ENCODE data around the gene TSHR. TPM values are rescaled to one million over a fixed set of nuclear protein-coding genes. Genes with fewer than 3 reads are reported as not detected.

TSHR gene
- total and polyA plus RNA-seq, 11 donors, result not detected

DNA sequence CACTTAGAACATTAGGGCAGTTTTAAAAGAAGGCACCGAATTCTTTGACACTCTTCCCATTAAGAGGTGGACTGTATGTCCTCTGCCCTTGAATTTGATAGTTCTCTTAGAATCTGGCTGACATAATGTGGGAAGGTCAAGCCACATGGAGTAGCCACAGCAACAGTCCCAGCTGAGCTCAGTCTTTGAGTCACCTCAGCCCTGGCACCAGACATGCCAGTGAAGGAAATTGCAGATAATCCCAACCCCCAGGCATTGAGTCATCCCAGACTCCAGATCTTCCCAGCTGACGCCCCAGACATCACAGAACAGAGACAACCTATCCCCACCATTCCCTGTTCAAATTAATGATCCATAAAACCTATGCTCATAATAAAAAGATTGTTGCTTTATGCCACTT, 181.9 kb downstream of the TSHR start:
- no peak for TF ChIP-seq CTCF (IDR thresholded peaks at IDR 0.05)
- TF ChIP-seq POLR2A (IDR thresholded peaks at IDR 0.05), result no peak
- WGBS, 4 donors, result 58 to 83% (median 73%) methylated on average over 2 of the region's 2 CpGs

GRCh38 chr14:81138429-81138828, 183.0 kb downstream of the TSHR start:
- Histone ChIP-seq H3K36me3 (no peaks in the 10 kb centered on the region), H3K27me3 (no peaks in the 10 kb centered on the region), H3K4me3 (no peak overlapping the region), H3K27ac (no peak overlapping the region), H3K4me1 (peaks cover 0 to 8% (median 0%) of the 10 kb centered on the region in 12 donors), H3K9me3 (peaks cover 0 to 6% (median 0%) of the 10 kb centered on the region in 12 donors)
- no peak for TF ChIP-seq POLR2A (IDR thresholded peaks at IDR 0.05)
- no peak for TF ChIP-seq CTCF (IDR thresholded peaks at IDR 0.05)
- DNase-seq, result no peak
- no peak for ATAC-seq
- 86 to 94% (median 91%) methylated on average over 6 of the region's 6 CpGs for WGBS, 4 donors
- intact Hi-C loops (cut with DNase I), result no loop called here

More for the DNA sequence above, 181.9 kb downstream of the TSHR start:
- no peak for DNase-seq
- Histone ChIP-seq H3K27me3 (no peaks in the 10 kb centered on the region), H3K27ac (no peak overlapping the region), H3K36me3 (no peaks in the 10 kb centered on the region), H3K9me3 (peaks cover 0 to 6% (median 0%) of the 10 kb centered on the region in 12 donors), H3K4me1 (peaks cover 0 to 8% (median 0%) of the 10 kb centered on the region in 12 donors), H3K4me3 (no peak overlapping the region)
- ATAC-seq, result no peak
- intact Hi-C loops (cut with DNase I), result no loop called here

DNA sequence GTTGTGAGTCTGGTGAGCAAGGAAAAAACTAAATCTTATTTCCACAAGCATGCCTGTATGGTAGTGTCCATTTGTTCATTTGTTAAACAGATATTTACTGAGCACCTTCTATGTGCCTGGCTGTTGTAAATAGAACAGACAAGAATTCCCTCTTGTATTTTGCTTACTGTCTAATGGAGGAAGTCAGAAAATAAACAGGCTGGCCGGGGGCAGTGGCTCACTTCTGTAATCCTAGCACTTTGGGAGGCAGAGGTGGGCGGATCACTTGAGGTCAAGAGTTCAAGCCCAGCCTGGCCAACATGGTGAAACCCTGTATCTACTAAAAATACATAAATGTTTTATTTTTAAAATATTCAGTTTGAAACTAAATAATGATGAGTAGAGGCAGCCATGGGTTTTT, 186.0 kb downstream of the TSHR start:
- WGBS, 4 donors, result 66 to 71% (median 69%) methylated on average over 2 of the region's 2 CpGs
- H3K4me3 ChIP-seq, result no peak overlapping the region
- ATAC-seq (no peak), DNase-seq (no peak)
- TF ChIP-seq CTCF (IDR thresholded peaks at IDR 0.05) (no peak), POLR2A (IDR thresholded peaks at IDR 0.05) (no peak)
- peaks cover 0 to 12% (median 0%) of the 10 kb centered on the region in 12 donors for H3K4me1 ChIP-seq
- intact Hi-C loops (cut with DNase I), result loop anchor here in 1 of 10 donors (10.0 kb wide), 1 partner anchor 107 kb away; no protein-coding TSS in a partner anchor
- H3K27me3 ChIP-seq, result no peaks in the 10 kb centered on the region
- no peaks in the 10 kb centered on the region for H3K9me3 ChIP-seq
- H3K36me3 ChIP-seq, result no peaks in the 10 kb centered on the region
- H3K27ac ChIP-seq, result no peak overlapping the region

- Histone ChIP-seq H3K9me3 (no peaks in the 10 kb centered on the region), H3K4me3 (no peak overlapping the region), H3K27ac (no peak overlapping the region), H3K27me3 (no peaks in the 10 kb centered on the region), H3K4me1 (peaks cover 0 to 12% (median 0%) of the 10 kb centered on the region in 12 donors), H3K36me3 (no peaks in the 10 kb centered on the region)
- TF ChIP-seq POLR2A (IDR thresholded peaks at IDR 0.05) (no peak), CTCF (IDR thresholded peaks at IDR 0.05) (no peak)
- ATAC-seq (no peak), DNase-seq (no peak)
- intact Hi-C loops (cut with DNase I), result loop anchor here in 2 of 10 donors (2.0 to 10.0 kb wide), 2 partner anchors 57 to 109 kb away; no protein-coding TSS in a partner anchor
- 91 to 96% (median 92%) methylated on average over 8 of the region's 8 CpGs for WGBS, 4 donors
Observed at GRCh38 chr14:81143793-81144192, 188.4 kb downstream of the TSHR start.

Data from heart left ventricle (tissue), 16 donors.